HEK293 (cell line): Measurements from ENCODE around the gene DVL1.

Experiments
- CTCF ChIA-PET: fragments of 350-600 bp; formaldehyde crosslinking; extraction: SDS; loops from one replicate; lab custom pipeline; 2021; ENCODE audit warnings: antibody characterized with exemption; lab: Yijun Ruan, JAX
- POLR2A ChIA-PET: fragments of 300-600 bp; formaldehyde crosslinking; extraction: SDS; loops from one replicate; lab custom pipeline; 2020; ENCODE audit warnings: antibody characterized with exemption, inconsistent platforms; lab: Yijun Ruan, JAX
- H3K27ac ChIP-seq: fragments of 200-500 bp; sonication (Bioruptor generic); 2 replicates; pipeline ENCODE4 v1.5.1; 2014; ENCODE audit warnings: low read depth, low read length, control low read depth, inconsistent platforms; ENCODE audit errors: extremely low read depth
- H3K36me3 ChIP-seq, 2 experiments: fragments of 200-500 bp in 1 of 2; sonication (Bioruptor generic) in 1 of 2; 1 replicate in 1 of 2; 2 replicates in 1 of 2; pipeline ENCODE4 v1.5.1; 2014 to 2017; ENCODE audit warnings: inconsistent platforms in 2 of 2, low read length in 2 of 2; ENCODE audit not compliant: control insufficient read depth in 2 of 2, insufficient read depth in 1 of 2
- H3K4me1 ChIP-seq: fragments of 200-500 bp; sonication (Bioruptor generic); 2 replicates; pipeline ENCODE4 v1.5.1; 2014; ENCODE audit warnings: mild to moderate bottlenecking, low read length, inconsistent platforms; ENCODE audit not compliant: control insufficient read depth, insufficient read depth
- H3K4me3 ChIP-seq: 2 replicates; pipeline ENCODE4 v1.5.1; 2011; ENCODE audit warnings: low read depth, mild to moderate bottlenecking, control low read depth, low read length, moderate library complexity
- H3K9me3 ChIP-seq: fragments of 200-500 bp; sonication (Bioruptor generic); 2 replicates; pipeline ENCODE4 v1.5.1; 2014; ENCODE audit warnings: low read depth, low read length, inconsistent platforms; ENCODE audit not compliant: control insufficient read depth, insufficient read depth
- AEBP2 ChIP-seq: fragments of 450-650 bp; formaldehyde crosslinking; IDR thresholded peaks from 2 replicates; pipeline ENCODE4 v1.5.1; 2016; ENCODE audit warnings: missing biosample characterization, missing genetic modification characterization, borderline replicate concordance
- BCL11A ChIP-seq: fragments of 450-650 bp; formaldehyde crosslinking; IDR thresholded peaks from 2 replicates; pipeline ENCODE4 v1.5.1; 2016; ENCODE audit warnings: low read depth, missing biosample characterization, missing genetic modification characterization
- CTCF ChIP-seq: fragments of 450-650 bp; formaldehyde crosslinking; IDR thresholded peaks from 2 replicates; pipeline ENCODE4 v1.5.1; 2016; ENCODE audit warnings: missing biosample characterization, missing genetic modification characterization
- GLI2 ChIP-seq: fragments of 450-650 bp; formaldehyde crosslinking; IDR thresholded peaks from 2 replicates; pipeline ENCODE4; 2017; ENCODE audit warnings: missing biosample characterization, missing genetic modification characterization, low read depth, borderline replicate concordance
- GLIS1 ChIP-seq: fragments of 450-650 bp; formaldehyde crosslinking; IDR thresholded peaks from 2 replicates; pipeline ENCODE4 v1.5.1; 2016; ENCODE audit warnings: missing biosample characterization, missing genetic modification characterization
- GLIS2 ChIP-seq: fragments of 450-650 bp; formaldehyde crosslinking; IDR thresholded peaks from 2 replicates; pipeline ENCODE4 v1.5.1; 2016; ENCODE audit warnings: missing biosample characterization, missing genetic modification characterization
- HIC1 ChIP-seq: fragments of 450-650 bp; formaldehyde crosslinking; IDR thresholded peaks from 2 replicates; pipeline ENCODE4 v1.5.1; 2016; ENCODE audit warnings: missing biosample characterization, missing genetic modification characterization
- HOXC10 ChIP-seq: sonication (generic); formaldehyde crosslinking; IDR thresholded peaks from 2 replicates; pipeline ENCODE4 v1.8.1; 2023; ENCODE audit warnings: mild to moderate bottlenecking, missing genetic modification reagents
- KLF17 ChIP-seq: fragments of 450-650 bp; formaldehyde crosslinking; IDR thresholded peaks from 2 replicates; pipeline ENCODE4 v1.5.1; 2016; ENCODE audit warnings: missing biosample characterization, missing genetic modification characterization
- PRDM1 ChIP-seq: fragments of 450-650 bp; formaldehyde crosslinking; IDR thresholded peaks from 2 replicates; pipeline ENCODE4; 2016; ENCODE audit warnings: missing biosample characterization, missing genetic modification characterization
- SCRT1 ChIP-seq: fragments of 450-650 bp; formaldehyde crosslinking; IDR thresholded peaks from 2 replicates; pipeline ENCODE4 v1.5.1; 2016; ENCODE audit warnings: missing biosample characterization, missing genetic modification characterization, borderline replicate concordance
- SP7 ChIP-seq: fragments of 450-650 bp; formaldehyde crosslinking; IDR thresholded peaks from 2 replicates; pipeline ENCODE4 v1.5.1; 2016; ENCODE audit warnings: missing biosample characterization, missing genetic modification characterization
- ZBTB6 ChIP-seq: fragments of 450-650 bp; formaldehyde crosslinking; IDR thresholded peaks from 2 replicates; pipeline ENCODE4 v1.5.1; 2017; ENCODE audit warnings: missing biosample characterization, missing genetic modification characterization
- ZBTB8A ChIP-seq: fragments of 450-650 bp; formaldehyde crosslinking; IDR thresholded peaks from 2 replicates; pipeline ENCODE4 v1.5.1; 2016; ENCODE audit warnings: missing biosample characterization, missing genetic modification characterization
- ZIC2 ChIP-seq: fragments of 450-650 bp; formaldehyde crosslinking; IDR thresholded peaks from 2 replicates; pipeline ENCODE4 v1.5.1; 2016; ENCODE audit warnings: missing biosample characterization, missing genetic modification characterization
- ZNF146 ChIP-seq: fragments of 450-650 bp; formaldehyde crosslinking; IDR thresholded peaks from 2 replicates; pipeline ENCODE4 v1.5.1; 2016; ENCODE audit warnings: missing biosample characterization, missing genetic modification characterization
- ZNF169 ChIP-seq: fragments of 450-650 bp; formaldehyde crosslinking; IDR thresholded peaks from 2 replicates; pipeline ENCODE4 v1.5.1; 2016; ENCODE audit warnings: missing biosample characterization, missing genetic modification characterization
- ZNF394 ChIP-seq: fragments of 450-650 bp; formaldehyde crosslinking; IDR thresholded peaks from 2 replicates; pipeline ENCODE4 v1.5.1; 2016; ENCODE audit warnings: missing biosample characterization, missing genetic modification characterization, mild to moderate bottlenecking, moderate library complexity, borderline replicate concordance
- ZNF423 ChIP-seq: fragments of 450-650 bp; formaldehyde crosslinking; IDR thresholded peaks from 2 replicates; pipeline ENCODE4 v1.5.1; 2016; ENCODE audit warnings: missing biosample characterization, missing genetic modification characterization
- ZNF610 ChIP-seq: fragments of 450-650 bp; formaldehyde crosslinking; IDR thresholded peaks from 2 replicates; pipeline ENCODE4 v1.5.1; 2016; ENCODE audit warnings: missing biosample characterization, missing genetic modification characterization, borderline replicate concordance
- ZNF692 ChIP-seq: fragments of 450-650 bp; formaldehyde crosslinking; IDR thresholded peaks from 2 replicates; pipeline ENCODE4 v1.5.1; 2016; ENCODE audit warnings: missing biosample characterization, missing genetic modification characterization
- TF ChIP-seq, protein P1 (sequence below): fragments of 450-650 bp; IDR thresholded peaks from 2 replicates; pipeline ENCODE4 v1.5.1; 2018; ENCODE audit warnings: missing biosample characterization, mild to moderate bottlenecking, missing genetic modification characterization
- TF ChIP-seq, protein P2 (sequence below): fragments of 450-650 bp; formaldehyde crosslinking; IDR thresholded peaks from 2 replicates; pipeline ENCODE4 v1.5.1; 2017; ENCODE audit warnings: missing biosample characterization, mild to moderate bottlenecking, missing genetic modification characterization, moderate library complexity

Gene DVL1

GRCh38 chr1:1344655-1345361 is 4.4 kb downstream of the DVL1 start (continued):
- TF ChIP-seq CTCF (tag by site-specific recombination) (peak; percentile 41), ZNF169 (no peak), ZNF423 (peak; percentile 71), ZNF394 (no peak; the same call in 1 of the 2 replicates), ZNF146 (tag by site-specific recombination) (no peak), SP7 (tag by site-specific recombination) (peak; percentile 26), GLIS2 (peak; percentile 74), ZBTB8A (tag by site-specific recombination) (peak; percentile 40; the same call in 1 of the 2 replicates), KLF17 (tag by site-specific recombination) (peak; percentile 95), ZNF692 (tag by site-specific recombination) (peak; percentile 98), GLIS1 (tag by site-specific recombination) (peak; percentile 89), ZIC2 (tag by site-specific recombination) (peak; percentile 61), HOXC10 (CRISPR knock-in tag) (no peak), HIC1 (tag by site-specific recombination) (peak; percentile 39; the same call in 1 of the 2 replicates)
- TF ChIP-seq, protein P1, sequence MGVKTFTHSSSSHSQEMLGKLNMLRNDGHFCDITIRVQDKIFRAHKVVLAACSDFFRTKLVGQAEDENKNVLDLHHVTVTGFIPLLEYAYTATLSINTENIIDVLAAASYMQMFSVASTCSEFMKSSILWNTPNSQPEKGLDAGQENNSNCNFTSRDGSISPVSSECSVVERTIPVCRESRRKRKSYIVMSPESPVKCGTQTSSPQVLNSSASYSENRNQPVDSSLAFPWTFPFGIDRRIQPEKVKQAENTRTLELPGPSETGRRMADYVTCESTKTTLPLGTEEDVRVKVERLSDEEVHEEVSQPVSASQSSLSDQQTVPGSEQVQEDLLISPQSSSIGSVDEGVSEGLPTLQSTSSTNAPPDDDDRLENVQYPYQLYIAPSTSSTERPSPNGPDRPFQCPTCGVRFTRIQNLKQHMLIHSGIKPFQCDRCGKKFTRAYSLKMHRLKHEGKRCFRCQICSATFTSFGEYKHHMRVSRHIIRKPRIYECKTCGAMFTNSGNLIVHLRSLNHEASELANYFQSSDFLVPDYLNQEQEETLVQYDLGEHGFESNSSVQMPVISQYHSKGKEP (tag by site-specific recombination) = no peak

DNA sequence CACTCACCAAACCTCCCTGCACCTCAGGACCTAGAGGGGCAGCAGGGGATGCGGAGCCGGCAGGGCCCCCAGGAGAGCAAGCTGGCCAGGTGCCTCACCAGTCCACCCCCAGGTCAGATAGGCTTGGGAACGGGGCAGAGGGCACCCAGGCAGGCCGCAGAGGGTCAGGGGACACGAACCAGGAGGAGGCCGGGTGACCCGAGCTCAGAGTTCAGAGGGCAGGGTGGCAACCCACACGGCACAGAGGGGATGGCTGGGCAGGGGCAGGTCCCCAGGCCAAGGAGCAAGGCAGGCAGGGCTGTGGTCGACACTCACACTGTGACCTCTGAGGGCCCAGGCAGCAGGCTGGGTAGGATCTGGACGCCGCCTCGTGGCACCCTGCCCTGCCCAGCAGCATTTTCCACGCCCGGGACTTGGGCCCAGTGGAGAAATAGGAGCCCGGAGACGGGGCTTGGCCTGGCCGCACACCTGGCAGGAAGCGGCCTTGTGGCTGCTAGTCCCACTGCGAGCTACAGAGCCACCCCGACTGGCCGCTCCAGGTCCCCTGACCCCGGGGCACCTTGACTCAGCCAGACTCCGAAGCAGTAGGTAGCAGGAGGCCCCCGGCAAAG is 5.3 kb downstream of the DVL1 start:
- Histone ChIP-seq H3K36me3 (peaks cover 0 to 57% of the 10 kb centered on the region in 2 experiments; a peak in 2 of 3 replicates), H3K9me3 (no peaks in the 10 kb centered on the region), H3K27ac (no peak overlapping the region), H3K4me3 (no peak overlapping the region), H3K4me1 (peaks cover 7% of the 10 kb centered on the region)
- CTCF ChIA-PET = interaction anchor here (0.6 kb wide), 2 partner anchors 63 to 231 kb away, joined by 3 to 4 read pairs; no protein-coding TSS in a partner anchor
- POLR2A ChIA-PET = interaction anchor here (1.0 to 1.2 kb wide), 2 partner anchors 9 to 28 kb away, joined by 3 read pairs; no protein-coding TSS in a partner anchor
- peak; percentile 47; the same call in 1 of the 2 replicates for TF ChIP-seq BCL11A (tag by site-specific recombination)
- TF ChIP-seq, protein P2, sequence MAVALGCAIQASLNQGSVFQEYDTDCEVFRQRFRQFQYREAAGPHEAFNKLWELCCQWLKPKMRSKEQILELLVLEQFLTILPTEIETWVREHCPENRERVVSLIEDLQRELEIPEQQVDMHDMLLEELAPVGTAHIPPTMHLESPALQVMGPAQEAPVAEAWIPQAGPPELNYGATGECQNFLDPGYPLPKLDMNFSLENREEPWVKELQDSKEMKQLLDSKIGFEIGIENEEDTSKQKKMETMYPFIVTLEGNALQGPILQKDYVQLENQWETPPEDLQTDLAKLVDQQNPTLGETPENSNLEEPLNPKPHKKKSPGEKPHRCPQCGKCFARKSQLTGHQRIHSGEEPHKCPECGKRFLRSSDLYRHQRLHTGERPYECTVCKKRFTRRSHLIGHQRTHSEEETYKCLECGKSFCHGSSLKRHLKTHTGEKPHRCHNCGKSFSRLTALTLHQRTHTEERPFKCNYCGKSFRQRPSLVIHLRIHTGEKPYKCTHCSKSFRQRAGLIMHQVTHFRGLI (tag by site-specific recombination) = no peak
- no peak for TF ChIP-seq PRDM1 (tag by site-specific recombination)
- no peak for TF ChIP-seq ZBTB6
- no peak for TF ChIP-seq AEBP2 (tag by site-specific recombination)
- TF ChIP-seq GLI2 = no peak
- no peak for TF ChIP-seq SCRT1 (tag by site-specific recombination)
- TF ChIP-seq ZNF610 (tag by site-specific recombination) = no peak
